ENCODE data around the gene SLITRK2.

- TF ChIP-seq CTCF (IDR thresholded peaks at IDR 0.05), result no peak
- no peak for TF ChIP-seq POLR2A (IDR thresholded peaks at IDR 0.05)
- TF ChIP-seq EP300 (IDR thresholded peaks at IDR 0.05), result no peak
These were observed 47.5 kb downstream of the SLITRK2 start for GRCh38 chrX:145865082-145865481.
